Stimulated activated naive CD4-positive, alpha-beta T cell (primary cell): ENCODE results near the gene LRP6.
"Not testable (repeated sequence)": the region's sequence is repeated elsewhere in the genome, so short reads cannot be mapped to it uniquely, and the experiment has no call there.

ENCODE experiments used
- DNase-seq, 6 experiments: peaks; one replicate each; lab custom pipeline; 2025; lab: John Stamatoyannopoulos, UW

LRP6 gene

DNA sequence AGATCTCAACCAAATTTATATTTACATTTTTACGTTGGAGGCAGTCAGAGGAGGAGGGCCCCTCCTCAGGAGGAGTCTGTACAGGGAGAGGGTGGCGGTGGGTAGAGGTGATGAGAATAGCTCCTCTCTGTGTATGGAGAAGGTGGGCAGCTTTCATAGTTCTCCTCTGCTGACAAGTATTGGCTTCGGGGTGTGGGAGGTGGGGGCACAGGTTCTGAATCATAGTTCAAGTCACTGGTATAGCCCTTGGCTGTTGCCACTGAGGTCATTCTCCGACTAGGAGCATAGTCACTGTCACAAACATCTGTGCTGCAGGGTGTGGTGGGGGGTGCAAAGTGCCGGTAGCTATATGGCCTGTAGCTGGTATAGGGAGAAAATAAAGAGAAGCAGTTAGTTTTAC is 145.8 kb downstream of the LRP6 start:
- no peak for DNase-seq

GRCh38 chr12:12116677-12117076 is 150.2 kb downstream of the LRP6 start:
- no peak for DNase-seq

DNA sequence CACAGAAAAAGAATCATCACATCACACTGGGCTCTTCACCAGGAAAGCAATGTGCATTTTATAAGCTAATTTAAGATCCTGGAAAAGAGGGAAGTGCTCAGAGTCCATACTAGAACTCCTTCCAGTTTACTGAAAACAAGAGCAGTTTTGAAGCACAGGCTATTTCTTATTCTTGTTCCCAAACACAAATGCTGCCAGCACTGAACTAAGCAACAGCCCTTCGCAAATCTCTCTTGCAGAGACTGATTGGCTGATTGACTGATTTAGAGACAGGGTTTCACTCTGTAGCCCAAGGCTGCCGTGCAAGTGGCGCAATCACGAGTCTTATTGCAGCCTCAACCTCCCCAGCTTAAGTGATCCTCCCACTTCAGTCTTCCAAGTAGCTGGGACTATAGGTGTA is 151.3 kb downstream of the LRP6 start:
- no peak for DNase-seq

DNA sequence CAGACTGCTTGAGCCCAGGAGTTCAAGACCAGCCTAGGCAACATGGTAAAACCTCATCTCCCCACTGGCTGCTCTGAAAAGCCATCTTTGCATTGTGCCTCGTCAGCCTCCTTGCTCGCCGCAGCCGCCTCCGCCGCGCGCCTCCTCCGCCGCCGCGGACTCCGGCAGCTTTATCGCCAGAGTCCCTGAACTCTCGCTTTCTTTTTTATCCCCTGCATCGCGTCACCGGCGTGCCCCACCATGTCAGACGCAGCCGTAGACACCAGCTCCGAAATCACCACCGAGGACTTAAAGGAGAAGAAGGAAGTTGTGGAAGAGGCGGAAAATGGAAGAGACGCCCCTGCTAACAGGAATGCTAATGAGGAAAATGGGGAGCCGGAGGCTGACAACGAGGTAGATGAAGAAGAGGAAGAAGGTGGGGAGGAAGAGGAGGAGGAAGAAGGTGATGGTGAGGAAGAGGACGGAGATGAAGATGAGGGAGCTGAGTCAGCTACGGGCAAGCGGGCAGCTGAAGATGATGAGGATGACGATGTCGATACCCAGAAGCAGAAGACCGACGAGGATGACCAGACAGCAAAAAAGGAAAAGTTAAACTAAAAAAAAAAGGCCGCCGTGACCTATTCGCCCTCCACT is 155.8 kb downstream of the LRP6 start:
- not testable (repeated sequence) for DNase-seq

DNA sequence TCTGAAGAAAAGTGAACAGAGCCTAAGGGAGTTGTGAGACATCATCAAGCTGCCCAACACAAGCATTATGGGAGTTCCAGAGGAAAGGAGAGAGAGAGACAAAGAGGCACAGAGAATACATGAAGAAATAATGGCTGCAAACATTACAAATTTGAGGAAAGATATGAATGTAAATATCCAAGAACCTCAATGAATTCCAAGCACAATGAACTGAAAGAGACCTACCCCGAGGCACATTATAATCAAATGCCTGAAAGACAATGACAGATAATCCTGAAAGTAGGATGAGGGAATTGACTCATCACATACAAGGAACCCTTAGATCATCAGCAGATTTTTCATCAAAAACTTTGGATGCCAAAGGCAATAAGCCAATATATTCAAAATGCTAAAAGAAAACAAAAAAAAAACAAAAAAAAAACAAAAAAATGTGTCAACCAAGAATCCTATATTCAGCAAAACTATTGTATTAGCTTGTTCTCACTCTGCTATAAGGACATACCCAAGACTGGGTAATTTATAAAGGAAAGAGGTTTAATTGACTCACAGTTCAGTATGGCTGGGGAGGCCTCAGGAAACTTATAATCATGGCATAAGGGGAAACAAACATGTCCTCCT is 158.3 kb downstream of the LRP6 start:
- DNase-seq = no peak

GRCh38 chr12:12107678-12108077 is 159.2 kb downstream of the LRP6 start:
- no peak for DNase-seq

DNA sequence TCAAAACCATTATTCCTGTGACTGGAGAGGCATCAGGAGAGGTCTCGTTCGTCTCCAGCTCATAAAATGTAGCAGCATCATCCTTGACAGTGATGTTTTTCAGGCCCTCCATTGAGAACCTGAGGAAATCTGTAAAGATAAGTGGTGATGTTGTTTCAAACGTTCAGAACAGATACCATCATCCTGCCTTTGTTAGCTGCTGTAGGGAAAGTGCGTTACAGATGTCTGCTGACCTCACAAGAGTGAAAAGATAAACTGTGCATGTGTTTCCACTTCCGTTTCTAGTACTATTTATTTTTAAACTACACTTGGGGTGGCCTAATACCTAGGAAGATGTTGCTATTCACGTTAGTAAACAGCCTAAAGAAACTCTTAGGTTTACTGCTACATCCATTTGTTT is 167.7 kb downstream of the LRP6 start:
- DNase-seq = no peak

DNA sequence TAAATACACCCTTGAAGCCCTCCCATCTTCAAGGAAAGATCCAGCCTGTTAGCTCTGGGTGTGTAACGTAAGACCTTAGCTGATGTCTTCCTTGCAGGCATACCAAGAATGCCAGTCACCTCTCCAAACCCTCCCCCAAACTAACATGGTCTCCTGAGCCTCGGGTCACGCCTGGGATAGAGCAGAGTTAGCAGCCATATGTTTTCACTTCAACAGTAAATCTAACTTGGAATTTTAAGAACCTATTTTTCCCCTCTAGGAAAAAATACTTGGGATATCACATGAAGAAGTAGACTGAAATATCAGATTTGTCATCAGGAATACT is 168.2 kb downstream of the LRP6 start:
- DNase-seq = no peak

GRCh38 chr12:12097891-12098690 is 168.8 kb downstream of the LRP6 start:
- DNase-seq = no peak

- no peak for DNase-seq
These were observed 171.8 kb downstream of the LRP6 start for GRCh38 chr12:12095021-12095420.

DNA sequence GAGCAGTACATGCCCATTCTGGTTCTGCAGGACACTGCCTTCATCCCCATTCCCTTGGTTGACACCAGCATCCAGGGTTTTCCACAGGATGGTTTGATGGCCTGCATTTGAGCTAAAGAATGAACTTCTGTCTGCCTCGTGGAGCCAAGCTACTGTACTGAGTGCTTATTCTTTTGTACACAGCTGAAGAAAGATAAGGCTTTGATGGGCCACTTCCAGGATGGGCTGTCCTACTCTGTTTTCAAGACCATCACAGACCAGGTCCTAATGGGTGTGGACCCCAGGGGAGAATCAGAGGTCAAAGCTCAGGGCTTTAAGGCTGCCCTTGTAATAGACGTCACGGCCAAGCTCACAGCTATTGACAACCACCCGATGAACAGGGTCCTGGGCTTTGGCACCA is 172.4 kb downstream of the LRP6 start:
- DNase-seq = no peak

DNA sequence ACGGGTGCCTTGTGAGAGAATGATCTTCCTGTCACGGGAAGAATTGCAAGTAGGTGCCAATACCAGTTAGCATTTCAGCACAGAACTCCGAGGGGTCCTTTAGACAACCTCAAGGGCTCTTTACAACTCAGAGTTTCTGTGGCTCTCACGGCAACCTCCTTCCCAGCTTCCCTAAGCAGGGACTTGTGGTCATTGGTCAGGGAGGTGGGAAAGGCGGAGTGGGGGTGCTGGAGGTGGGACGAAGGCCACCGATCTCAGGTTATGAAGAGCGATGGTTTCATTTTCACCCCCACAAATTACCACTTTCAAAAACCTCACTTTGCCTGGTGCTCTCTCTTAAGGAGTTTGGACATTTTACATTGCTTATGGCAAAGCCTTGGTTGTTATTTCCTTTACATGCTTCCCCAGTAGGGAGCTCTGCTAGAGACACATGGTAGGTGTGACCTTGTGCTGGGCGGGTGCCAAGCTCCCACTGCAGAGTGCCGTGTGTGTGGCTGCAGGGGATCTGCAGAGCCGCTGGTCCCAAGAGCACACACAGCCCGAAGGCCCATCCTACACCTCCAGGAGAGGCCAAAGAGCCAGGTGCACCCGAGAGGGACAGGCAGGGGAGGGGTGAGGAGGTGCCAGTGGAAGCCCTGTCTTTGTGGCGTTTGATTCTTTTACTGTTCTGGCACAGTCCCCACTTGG is 174.7 kb downstream of the LRP6 start:
- DNase-seq = no peak

- DNase-seq = no peak
These were observed 175.8 kb downstream of the LRP6 start for GRCh38 chr12:12091071-12091470.

DNA sequence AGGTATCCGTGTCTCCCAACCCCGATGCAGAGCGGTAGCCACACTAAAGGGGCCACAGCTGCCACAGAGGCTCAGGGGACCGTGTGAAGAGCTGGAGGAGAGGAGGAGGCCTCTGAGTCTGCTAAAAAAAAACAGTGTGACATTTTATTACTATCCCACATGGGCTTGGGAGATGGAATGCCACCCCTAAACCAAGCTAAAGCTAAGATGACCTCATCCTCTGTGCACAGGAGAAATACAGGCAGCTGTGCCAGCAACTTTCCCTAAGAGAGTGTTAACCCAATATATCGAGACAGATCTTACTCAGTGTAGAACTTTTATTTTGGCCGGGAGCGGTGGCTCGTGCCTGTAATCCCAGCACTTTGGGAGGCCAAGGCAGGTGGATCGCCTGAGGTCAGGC is 178.1 kb downstream of the LRP6 start:
- no peak for DNase-seq

DNA sequence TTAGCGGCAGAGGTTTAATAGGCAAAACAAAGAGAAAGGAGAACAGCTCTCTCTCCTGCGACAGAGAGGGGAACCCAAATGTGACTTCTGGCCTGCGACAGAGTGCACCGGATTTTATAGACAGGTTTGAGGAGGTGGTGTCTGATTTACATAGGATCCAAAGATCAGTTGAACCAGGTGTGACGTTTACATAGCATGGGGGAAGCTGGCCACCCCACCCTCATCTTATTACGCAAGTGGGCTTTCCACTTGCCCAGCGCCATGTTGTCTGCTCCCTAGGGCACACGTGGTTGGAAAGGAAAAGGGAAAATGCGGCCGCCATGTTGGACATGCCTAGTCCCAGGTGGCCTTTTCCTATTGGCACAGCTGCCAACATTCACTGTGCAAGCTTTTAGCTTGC is 178.7 kb downstream of the LRP6 start:
- DNase-seq = no peak

DNA sequence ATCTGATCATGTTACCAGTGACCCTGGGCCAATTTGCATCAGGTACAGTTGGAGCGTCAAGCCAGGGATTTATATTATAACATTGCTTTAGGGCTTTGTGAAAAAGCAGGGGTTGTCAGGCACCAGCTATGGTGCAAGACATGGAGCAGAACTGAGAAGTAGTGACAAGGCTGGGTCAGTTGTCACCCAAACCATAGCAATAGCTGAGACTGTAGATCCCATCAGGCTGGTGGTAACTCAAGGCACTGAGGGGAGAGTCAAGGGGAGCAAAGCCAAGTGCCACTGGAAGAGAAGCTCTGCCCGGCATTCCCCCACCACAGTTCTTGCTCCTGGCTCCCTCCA is 179.2 kb downstream of the LRP6 start:
- no peak for DNase-seq

DNA sequence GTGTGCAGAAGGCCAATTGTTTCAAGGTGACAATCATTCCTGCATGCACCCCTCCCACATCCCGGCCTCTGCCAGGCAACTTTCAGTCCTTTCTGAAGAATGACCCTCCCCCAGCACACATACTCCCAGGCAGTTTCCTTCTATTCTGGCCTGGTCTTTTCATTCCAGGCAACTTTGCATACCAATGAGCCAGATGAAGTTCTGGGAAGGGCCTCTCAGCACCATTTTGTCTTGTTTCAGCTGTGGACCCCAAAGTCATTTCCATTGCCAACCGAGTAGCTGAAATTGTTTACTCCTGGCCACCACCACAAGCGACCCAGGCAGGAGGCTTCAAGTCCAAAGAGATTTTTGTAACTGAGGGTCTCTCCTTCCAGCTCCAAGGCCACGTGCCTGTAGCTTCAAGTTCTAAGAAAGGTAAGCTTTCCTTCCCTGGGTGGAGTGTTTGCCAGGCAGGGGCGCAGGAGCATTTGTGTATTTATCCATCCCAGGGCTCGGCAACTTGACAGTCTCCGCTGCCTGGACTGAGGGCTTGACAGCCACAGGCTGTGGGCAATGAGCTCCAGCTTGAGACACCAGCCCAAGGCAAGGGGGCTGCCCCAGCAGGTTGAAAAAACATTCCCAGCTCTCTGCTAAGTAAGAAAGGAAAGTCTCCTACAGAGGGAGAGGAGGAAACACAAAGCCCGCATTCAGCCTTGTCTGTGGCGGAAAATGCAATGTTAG is 179.7 kb downstream of the LRP6 start:
- no peak for DNase-seq

DNA sequence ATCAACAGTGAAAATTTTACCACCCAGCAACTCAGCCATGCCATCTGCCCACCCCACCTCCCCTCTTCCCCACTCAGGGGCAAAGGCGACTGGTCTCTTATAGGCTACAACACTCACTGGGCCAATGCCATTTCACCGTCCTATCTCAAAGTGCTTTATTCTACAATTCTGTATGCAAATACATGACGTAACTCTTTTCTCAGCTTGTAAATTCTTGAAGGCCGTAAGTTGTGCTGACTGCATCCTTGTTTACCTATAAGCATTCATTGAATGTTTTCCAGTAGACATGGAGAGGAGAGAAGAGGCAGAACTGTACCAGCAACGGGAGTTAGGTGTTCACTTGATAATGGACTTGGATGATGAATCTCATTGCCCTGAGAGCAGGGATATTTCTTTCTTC is 180.5 kb downstream of the LRP6 start:
- no peak for DNase-seq

GRCh38 chr12:12083688-12084087 is 183.2 kb downstream of the LRP6 start:
- DNase-seq = no peak

DNA sequence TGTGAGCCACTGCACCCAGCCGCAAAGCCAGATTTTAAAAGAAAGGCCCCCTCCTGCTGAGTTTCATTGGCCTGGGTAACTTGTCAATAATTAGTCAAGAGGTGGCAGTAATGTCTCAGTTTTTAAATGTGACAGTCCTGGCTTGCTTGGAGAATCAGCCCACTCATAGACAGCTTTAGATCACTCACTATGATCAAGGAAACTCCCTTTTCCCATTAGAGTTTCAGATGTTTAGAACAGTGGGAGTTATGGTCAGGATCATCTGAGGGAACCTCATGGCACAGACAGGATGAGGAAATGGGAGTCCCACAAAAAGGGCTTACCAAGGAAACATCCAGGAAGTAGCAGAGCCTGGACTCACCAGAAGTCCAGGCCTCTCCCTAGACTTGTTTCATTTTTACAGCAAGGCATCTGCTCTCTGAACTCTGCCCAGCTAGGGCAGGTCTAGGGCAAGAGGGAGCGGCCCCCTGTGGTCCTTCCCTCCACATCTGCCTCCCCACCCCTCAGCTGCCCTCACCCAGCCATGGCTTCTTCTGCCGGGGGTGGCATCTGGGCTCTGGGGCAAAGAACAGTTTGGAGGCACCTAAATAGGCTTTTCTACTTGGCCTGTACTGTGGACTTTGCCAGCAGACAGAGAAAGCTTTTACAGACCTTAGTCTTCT is 184.9 kb downstream of the LRP6 start:
- DNase-seq = peak in 2 of 6 experiments; percentile 7 to 17

GRCh38 chr12:12079291-12079690 is 187.6 kb downstream of the LRP6 start:
- no peak for DNase-seq
